Naive thymus-derived CD4-positive, alpha-beta T cell (primary cell): ENCODE data around the gene TNFAIP2. TPM values are rescaled to one million over a fixed set of nuclear protein-coding genes. Genes with fewer than 3 reads are reported as not detected.
"Not testable (repeated sequence)": the region's sequence is repeated elsewhere in the genome, so short reads cannot be mapped to it uniquely, and the experiment has no call there.

Experiments used
- ATAC-seq: fragments of 150-1000 bp; cut with Tn5 transposase; 2 replicates; pipeline ENCODE4 v1.10.0; 2021; ENCODE audit warnings: mild to moderate bottlenecking, moderate library complexity
- CTCF ChIA-PET: fragments of 350-600 bp; sonication (Branson Sonifier 250); formaldehyde crosslinking; loops from one replicate; lab custom pipeline; 2021; ENCODE audit warnings: antibody characterized with exemption; lab: Charles Lee
- POLR2A ChIA-PET: fragments of 350-600 bp; sonication (Branson Sonifier 250); formaldehyde crosslinking; loops from one replicate; lab custom pipeline; 2021; ENCODE audit warnings: antibody characterized with exemption, inconsistent platforms; lab: Charles Lee
- DNase-seq, 9 donors: peaks; one replicate each; pipeline versions ENCODE4 v3.0.0 to v3.0.0-alpha.2; 2020 to 2022; ENCODE audit warnings: mixed read lengths in 1 of 9
- H3K27ac ChIP-seq: one replicate; pipeline ENCODE4 v1.7.0; 2013; ENCODE audit warnings: mild to moderate bottlenecking, low read depth, low read length, moderate library complexity
- H3K27me3 ChIP-seq, 2 donors: one replicate each; pipeline ENCODE4 v1.7.0; 2013; ENCODE audit warnings: low read length in 2 of 2, mild to moderate bottlenecking in 2 of 2, moderate library complexity in 2 of 2; ENCODE audit not compliant: control insufficient read depth in 2 of 2, insufficient read depth in 2 of 2
- H3K36me3 ChIP-seq, 3 experiments: 1 replicate in 2 of 3; 2 replicates in 1 of 3; pipeline ENCODE4 v1.7.0; 2013; ENCODE audit warnings: low read length in 3 of 3, mild to moderate bottlenecking in 3 of 3, moderate library complexity in 1 of 3; ENCODE audit not compliant: insufficient read depth in 3 of 3, control insufficient read depth in 2 of 3
- H3K4me1 ChIP-seq, 2 donors: one replicate each; pipeline ENCODE4 v1.7.0; 2013; ENCODE audit warnings: low read length in 2 of 2, mild to moderate bottlenecking in 2 of 2, moderate library complexity in 1 of 2; ENCODE audit not compliant: control insufficient read depth in 2 of 2, insufficient read depth in 2 of 2
- H3K4me3 ChIP-seq: 2 replicates; pipeline ENCODE4 v1.7.0; 2013; ENCODE audit warnings: mild to moderate bottlenecking, low read length
- H3K9me3 ChIP-seq, 3 experiments: 1 replicate in 2 of 3; 2 replicates in 1 of 3; pipeline ENCODE4 v1.7.0; 2013; ENCODE audit warnings: low read length in 3 of 3; ENCODE audit not compliant: control insufficient read depth in 2 of 3
- H3K27ac Mint-ChIP-seq, 9 donors: one replicate each; pipeline ENCODE4 v1.8.0; 2020 to 2022; ENCODE audit warnings: mixed read lengths in 9 of 9, mild to moderate bottlenecking in 8 of 9, moderate library complexity in 5 of 9, inconsistent platforms in 2 of 9
- H3K27me3 Mint-ChIP-seq, 5 donors: one replicate each; pipeline ENCODE4 v1.8.0; 2021 to 2022; ENCODE audit warnings: mixed read lengths in 5 of 5, mild to moderate bottlenecking in 1 of 5
- H3K36me3 Mint-ChIP-seq, 5 donors: one replicate each; pipeline ENCODE4 v1.8.0; 2020 to 2022; ENCODE audit warnings: mixed read lengths in 5 of 5, mild to moderate bottlenecking in 3 of 5, inconsistent platforms in 1 of 5
- H3K4me1 Mint-ChIP-seq, 7 donors: one replicate each; pipeline ENCODE4 v1.8.0; 2020 to 2022; ENCODE audit warnings: mixed read lengths in 7 of 7, mild to moderate bottlenecking in 3 of 7, inconsistent platforms in 1 of 7
- H3K4me3 Mint-ChIP-seq, 10 donors: one replicate each; pipeline ENCODE4 v1.8.0; 2020 to 2022; ENCODE audit warnings: mild to moderate bottlenecking in 10 of 10, mixed read lengths in 10 of 10, moderate library complexity in 6 of 10, inconsistent platforms in 2 of 10
- H3K9me3 Mint-ChIP-seq, 11 donors: one replicate each; pipeline ENCODE4 v1.8.0; 2020 to 2022; ENCODE audit warnings: mixed read lengths in 11 of 11, mild to moderate bottlenecking in 4 of 11, inconsistent platforms in 1 of 11, moderate library complexity in 1 of 11
- intact Hi-C, 2 donors: fragments of 100-400 bp; cut with micrococcal nuclease; formaldehyde crosslinking; loops; one replicate each; pipeline ENCODE4 v1.15.1; 2023
- polyA plus RNA-seq, 2 donors: library from polyadenylated mRNA; unstranded; fragments of 300-500 nt; fragmentation: Illumina TruSeq; gene quantifications; one replicate each; pipeline ENCODE4 v1.2.3, GENCODE V29; 2021
- total RNA-seq, 6 experiments: library from RNA in 5 of 6; stranded (reverse) in 5 of 6; gene quantifications; 1 replicate in 5 of 6; 2 replicates in 1 of 6; pipeline ENCODE4 v1.2.3 and lab custom pipeline; 2021 to 2026

TNFAIP2 gene
- total and polyA plus RNA-seq, 7 experiments from 2014 or later: 1.1 to 309 (median 5.5) TPM; not detected in 2

- no peaks in the 10 kb centered on the region for H3K4me1 ChIP-seq
- Mint-ChIP-seq H3K27me3 (peaks cover 4 to 18% (median 14%) of the 10 kb centered on the region in 5 donors), H3K9me3 (peaks cover 0 to 41% (median 3%) of the 10 kb centered on the region in 11 donors), H3K27ac (peak overlapping the region in 1 of 9 donors; percentile 39), H3K4me1 (peaks cover 0 to 4% (median 0%) of the 10 kb centered on the region in 7 donors), H3K36me3 (peaks cover 0 to 5% (median 2%) of the 10 kb centered on the region in 5 donors), H3K4me3 (no peak overlapping the region)
- intact Hi-C loops: no loop called here
- no peaks in the 10 kb centered on the region for H3K9me3 ChIP-seq
- DNase-seq (no peak), ATAC-seq (no peak)
- no peak overlapping the region for H3K4me3 ChIP-seq
- CTCF ChIA-PET: no interaction called here
- POLR2A ChIA-PET: no interaction called here
- H3K27me3 ChIP-seq: no peaks in the 10 kb centered on the region
- H3K36me3 ChIP-seq: no peaks in the 10 kb centered on the region
- no peak overlapping the region for H3K27ac ChIP-seq
Measured at GRCh38 chr14:103165323-103165722, 42.1 kb downstream of the TNFAIP2 start.

GRCh38 chr14:103169954-103170353 is 46.7 kb downstream of the TNFAIP2 start:
- Histone ChIP-seq H3K36me3 (no peaks in the 10 kb centered on the region), H3K27ac (no peak overlapping the region), H3K27me3 (no peaks in the 10 kb centered on the region), H3K4me1 (no peaks in the 10 kb centered on the region), H3K9me3 (no peaks in the 10 kb centered on the region), H3K4me3 (no peak overlapping the region)
- Mint-ChIP-seq H3K4me1 (no peaks in the 10 kb centered on the region), H3K4me3 (no peak overlapping the region), H3K27me3 (peaks cover 18 to 30% (median 23%) of the 10 kb centered on the region in 5 donors), H3K27ac (no peak overlapping the region), H3K36me3 (peaks cover 0 to 23% (median 3%) of the 10 kb centered on the region in 5 donors), H3K9me3 (peaks cover 0 to 87% (median 20%) of the 10 kb centered on the region in 11 donors)
- ATAC-seq: no peak
- ChIA-PET CTCF (no interaction called here), POLR2A (no interaction called here)
- no peak for DNase-seq
- intact Hi-C loops: no loop called here

- POLR2A ChIA-PET, CTCF ChIA-PET: not testable (repeated sequence)
Measured at GRCh38 chr14:103171206-103171605, 47.9 kb downstream of the TNFAIP2 start.

GRCh38 chr14:103172921-103173320 is 49.7 kb downstream of the TNFAIP2 start:
- Histone ChIP-seq H3K36me3 (no peaks in the 10 kb centered on the region), H3K27ac (no peak overlapping the region), H3K9me3 (no peaks in the 10 kb centered on the region), H3K27me3 (no peaks in the 10 kb centered on the region), H3K4me1 (no peaks in the 10 kb centered on the region), H3K4me3 (no peak overlapping the region)
- ChIA-PET POLR2A (no interaction called here), CTCF (no interaction called here)
- H3K4me3 Mint-ChIP-seq: no peak overlapping the region
- no peak overlapping the region for H3K27ac Mint-ChIP-seq
- H3K9me3 Mint-ChIP-seq: peaks cover 0 to 81% (median 23%) of the 10 kb centered on the region in 11 donors
- H3K4me1 Mint-ChIP-seq: peaks cover 0 to 2% (median 0%) of the 10 kb centered on the region in 7 donors
- intact Hi-C loops: no loop called here
- H3K27me3 Mint-ChIP-seq: peaks cover 13 to 30% (median 19%) of the 10 kb centered on the region in 5 donors
- ATAC-seq: no peak
- peaks cover 0 to 23% (median 3%) of the 10 kb centered on the region in 5 donors for H3K36me3 Mint-ChIP-seq
- DNase-seq: no peak

More at GRCh38 chr14:103171206-103171605, 47.9 kb downstream of the TNFAIP2 start:
- H3K4me3 Mint-ChIP-seq, ATAC-seq, H3K4me1 Mint-ChIP-seq, H3K27me3 ChIP-seq, H3K27ac ChIP-seq, H3K4me1 ChIP-seq, DNase-seq, H3K36me3 ChIP-seq, intact Hi-C loops, H3K9me3 ChIP-seq, H3K27ac Mint-ChIP-seq, H3K4me3 ChIP-seq: not testable (repeated sequence)
- peaks cover 0 to 97% (median 22%) of the 10 kb centered on the region in 11 donors for H3K9me3 Mint-ChIP-seq
- H3K36me3 Mint-ChIP-seq: peaks cover 0 to 23% (median 3%) of the 10 kb centered on the region in 5 donors
- peaks cover 15 to 30% (median 21%) of the 10 kb centered on the region in 5 donors for H3K27me3 Mint-ChIP-seq

- Mint-ChIP-seq H3K9me3 (peaks cover 0 to 72% (median 20%) of the 10 kb centered on the region in 11 donors), H3K27me3 (peaks cover 13 to 30% (median 19%) of the 10 kb centered on the region in 5 donors), H3K36me3 (peaks cover 0 to 23% (median 3%) of the 10 kb centered on the region in 5 donors)
- DNase-seq, H3K4me1 Mint-ChIP-seq, intact Hi-C loops, H3K27ac ChIP-seq, H3K27ac Mint-ChIP-seq, CTCF ChIA-PET, H3K4me1 ChIP-seq, H3K4me3 Mint-ChIP-seq, ATAC-seq, H3K36me3 ChIP-seq, H3K9me3 ChIP-seq, POLR2A ChIA-PET, H3K4me3 ChIP-seq, H3K27me3 ChIP-seq: not testable (repeated sequence)
Measured at GRCh38 chr14:103173887-103174286, 50.6 kb downstream of the TNFAIP2 start.

DNA sequence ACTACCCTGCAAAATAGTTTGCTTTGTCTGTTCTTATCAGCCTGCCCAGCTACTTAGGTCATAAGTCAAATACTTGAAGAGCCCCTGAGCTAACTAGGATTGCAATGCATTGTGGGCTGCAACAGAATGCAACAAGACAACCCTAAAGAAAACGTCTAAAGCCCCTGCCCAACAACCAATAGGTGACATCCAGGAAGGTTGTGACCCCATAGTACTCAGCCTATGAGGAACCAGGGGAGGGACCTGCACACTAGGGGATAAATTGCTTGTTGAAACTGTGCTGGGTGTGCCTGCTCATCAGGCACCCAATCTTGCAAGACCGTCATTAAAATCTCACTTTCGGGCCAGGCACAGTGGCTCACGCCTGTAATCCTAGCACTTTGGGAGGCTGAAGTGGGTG is 52.9 kb downstream of the TNFAIP2 start:
- H3K4me3 ChIP-seq, CTCF ChIA-PET, H3K4me1 ChIP-seq, H3K27ac ChIP-seq, DNase-seq, ATAC-seq, H3K36me3 ChIP-seq, H3K9me3 ChIP-seq, intact Hi-C loops, H3K27me3 ChIP-seq, H3K36me3 Mint-ChIP-seq, H3K4me1 Mint-ChIP-seq, H3K4me3 Mint-ChIP-seq, POLR2A ChIA-PET, H3K27ac Mint-ChIP-seq: not testable (repeated sequence)
- peaks cover 0 to 50% (median 17%) of the 10 kb centered on the region in 11 donors for H3K9me3 Mint-ChIP-seq
- peaks cover 5 to 28% (median 16%) of the 10 kb centered on the region in 5 donors for H3K27me3 Mint-ChIP-seq

- POLR2A ChIA-PET: no interaction called here
- Histone ChIP-seq H3K27me3 (no peaks in the 10 kb centered on the region), H3K9me3 (no peaks in the 10 kb centered on the region), H3K27ac (no peak overlapping the region), H3K4me3 (no peak overlapping the region), H3K36me3 (no peaks in the 10 kb centered on the region), H3K4me1 (no peaks in the 10 kb centered on the region)
- Mint-ChIP-seq H3K4me3 (no peak overlapping the region), H3K27ac (no peak overlapping the region), H3K4me1 (peaks cover 0 to 2% (median 0%) of the 10 kb centered on the region in 7 donors), H3K36me3 (peaks cover 0 to 10% (median 0%) of the 10 kb centered on the region in 5 donors), H3K27me3 (peaks cover 8 to 19% (median 9%) of the 10 kb centered on the region in 5 donors), H3K9me3 (peaks cover 0 to 38% (median 13%) of the 10 kb centered on the region in 11 donors)
- no peak for ATAC-seq
- intact Hi-C loops: no loop called here
- CTCF ChIA-PET: no interaction called here
- DNase-seq: no peak
Measured at GRCh38 chr14:103177376-103177775, 54.1 kb downstream of the TNFAIP2 start.
